ENCODE data around the gene LRP1.
"Not testable (repeated sequence)": the region's sequence is repeated elsewhere in the genome, so short reads cannot be mapped to it uniquely, and the experiment has no call there.

The LRP1 gene

DNA sequence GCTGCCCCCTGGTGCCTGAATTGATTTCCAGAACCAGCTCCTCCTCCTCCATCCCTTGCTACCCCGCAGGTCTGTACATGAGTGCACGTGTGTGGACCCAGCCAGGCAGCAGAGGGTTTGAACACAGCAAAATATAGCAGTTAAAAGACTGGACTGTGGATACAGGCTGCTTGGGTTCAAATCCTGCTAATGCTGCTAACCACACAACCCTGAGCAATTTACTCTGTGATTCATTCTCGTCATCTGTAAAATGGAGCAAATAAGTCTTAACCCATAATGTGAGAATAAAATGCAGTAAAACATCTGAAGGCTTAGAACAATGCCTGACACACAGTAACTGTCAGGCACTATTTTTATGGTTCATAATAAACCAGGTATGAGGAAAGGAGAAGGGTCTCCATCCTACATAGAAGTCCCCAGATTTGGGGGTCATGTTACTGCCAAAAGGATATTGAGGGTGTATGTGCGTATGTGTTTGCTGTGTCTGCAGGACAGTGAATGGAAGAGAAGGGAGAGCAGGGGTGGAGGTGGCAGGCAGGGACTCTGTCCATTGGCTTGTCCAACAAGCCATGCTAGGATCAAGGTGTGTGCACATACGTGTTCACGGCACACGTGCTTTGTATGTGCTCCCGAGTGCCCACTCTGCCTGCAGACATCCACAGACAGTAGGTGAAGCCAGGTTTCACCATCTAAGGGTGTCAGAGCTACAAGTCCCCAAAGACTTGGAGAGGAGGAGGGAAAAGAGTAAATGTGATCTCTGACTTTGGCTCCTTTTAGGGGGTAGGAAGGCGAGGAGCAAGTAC is 15.6 kb upstream of the LRP1 start:
- no peak for DNase-seq

DNA sequence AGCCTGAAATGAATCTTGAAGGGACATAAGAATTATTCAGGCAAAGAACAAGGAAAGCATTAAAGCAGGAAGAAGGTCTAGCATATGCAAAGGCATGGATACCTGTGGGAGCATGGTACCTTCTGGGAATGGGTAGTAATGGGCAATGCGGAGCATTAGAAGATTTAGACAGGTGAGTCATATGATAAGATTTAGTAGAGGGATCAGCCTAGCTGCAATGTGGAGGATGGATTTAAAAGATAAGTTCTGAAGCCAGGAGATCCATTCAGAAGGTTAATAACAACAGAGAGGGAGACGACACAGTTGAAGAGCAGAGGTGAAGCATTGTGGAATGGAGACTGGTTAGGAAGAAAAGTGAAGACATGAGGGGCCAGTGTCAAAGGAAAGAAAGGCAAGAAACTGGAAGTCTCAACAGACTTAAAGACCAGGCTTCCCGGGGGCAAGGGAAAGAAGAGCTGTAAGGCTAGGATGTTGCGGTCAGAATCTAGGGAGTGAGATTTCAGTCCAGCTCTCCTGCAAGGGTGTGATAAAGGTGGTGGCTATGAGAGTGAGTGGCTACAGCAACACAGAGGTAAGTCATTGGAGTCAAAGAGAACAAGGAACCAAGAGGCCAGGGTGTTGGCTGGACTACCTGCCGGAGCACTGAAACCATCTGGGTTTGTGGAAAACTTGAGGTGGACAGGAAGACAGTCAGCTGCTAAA is 11.6 kb upstream of the LRP1 start:
- DNase-seq, result no peak

DNA sequence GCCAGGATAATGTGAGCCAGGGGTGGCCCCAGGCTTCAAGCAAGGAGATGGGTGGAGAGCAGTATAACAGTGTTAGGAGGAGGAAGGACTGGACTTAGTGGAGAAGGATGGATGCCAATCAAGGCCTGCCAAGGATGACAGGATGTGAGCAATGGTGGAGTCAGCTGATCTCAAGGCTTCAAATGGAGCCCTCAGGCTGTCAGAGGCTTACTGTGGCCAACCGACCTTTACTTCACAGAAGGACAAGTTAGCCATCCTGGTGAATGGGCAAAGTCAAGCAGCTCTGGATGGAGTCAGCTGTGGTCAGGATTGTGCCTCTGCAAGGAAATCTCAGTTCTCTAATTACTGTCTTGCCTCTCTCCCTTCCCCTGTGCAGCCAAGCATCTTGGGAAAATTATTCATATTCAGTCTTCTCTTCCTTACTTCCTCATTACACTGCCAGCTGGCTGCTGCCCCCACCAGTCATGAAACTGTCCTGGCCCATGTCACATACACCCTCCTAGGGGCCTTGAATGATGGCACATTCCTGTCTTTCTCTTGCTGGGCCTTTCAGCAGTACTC is 9.5 kb upstream of the LRP1 start:
- DNase-seq, result peak; percentile 81 to 90 (median 86)

DNA sequence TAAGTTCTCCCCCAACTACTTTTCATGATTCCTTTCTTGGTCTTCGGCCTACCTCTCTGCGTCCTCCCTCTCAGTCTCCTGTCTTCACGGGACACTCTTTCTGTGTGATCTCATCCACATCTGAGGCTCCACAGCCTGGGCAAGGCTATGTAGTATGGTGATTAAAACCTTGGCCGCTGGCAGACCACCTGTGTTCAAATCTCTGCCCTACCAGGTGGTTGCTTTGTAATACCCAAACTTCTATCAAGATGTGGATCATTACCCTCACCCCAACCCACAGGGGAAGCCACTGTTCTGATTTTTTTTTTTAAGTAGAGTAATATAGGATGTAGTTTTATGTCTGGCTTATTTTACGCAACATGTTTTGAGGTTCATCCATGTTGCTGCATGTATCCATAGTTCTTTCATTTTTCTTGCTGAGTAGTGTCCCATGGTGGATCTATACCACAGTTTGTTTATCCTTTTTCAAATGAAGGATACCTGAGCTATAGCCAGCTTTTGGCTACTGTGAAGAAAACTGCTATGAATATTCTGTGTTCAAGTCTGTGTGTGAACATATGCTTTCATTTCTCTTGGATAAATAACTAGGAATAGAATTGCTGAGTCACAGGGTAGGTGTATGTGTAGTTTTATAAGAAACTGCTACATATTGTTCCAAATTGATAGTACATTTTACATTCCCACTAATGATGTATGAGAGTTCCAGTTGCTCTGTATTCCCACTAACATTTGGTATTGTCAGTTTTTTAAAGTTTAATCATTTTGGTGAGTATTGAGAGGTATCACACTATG is 8.8 kb upstream of the LRP1 start:
- no peak for DNase-seq

DNA sequence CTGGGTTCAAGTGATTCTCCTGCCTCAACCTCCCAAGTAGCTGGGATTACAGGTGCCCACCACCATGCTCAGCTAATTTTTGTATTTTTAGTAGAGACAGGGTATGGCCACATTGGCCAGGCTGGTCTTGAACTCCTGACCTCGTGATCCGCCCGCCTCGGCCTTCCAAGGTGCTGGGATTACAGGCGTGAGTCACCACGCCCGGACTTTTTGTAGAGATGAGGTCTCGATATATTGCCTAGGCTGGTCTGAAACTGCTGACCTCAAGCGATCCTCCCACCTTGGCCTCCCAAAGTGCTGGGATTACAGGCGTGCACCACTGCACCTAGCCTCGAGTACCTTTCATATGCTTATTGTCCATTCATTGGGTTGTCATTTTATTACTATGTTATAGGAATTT is 7.6 kb upstream of the LRP1 start:
- DNase-seq, result not testable (repeated sequence)

DNA sequence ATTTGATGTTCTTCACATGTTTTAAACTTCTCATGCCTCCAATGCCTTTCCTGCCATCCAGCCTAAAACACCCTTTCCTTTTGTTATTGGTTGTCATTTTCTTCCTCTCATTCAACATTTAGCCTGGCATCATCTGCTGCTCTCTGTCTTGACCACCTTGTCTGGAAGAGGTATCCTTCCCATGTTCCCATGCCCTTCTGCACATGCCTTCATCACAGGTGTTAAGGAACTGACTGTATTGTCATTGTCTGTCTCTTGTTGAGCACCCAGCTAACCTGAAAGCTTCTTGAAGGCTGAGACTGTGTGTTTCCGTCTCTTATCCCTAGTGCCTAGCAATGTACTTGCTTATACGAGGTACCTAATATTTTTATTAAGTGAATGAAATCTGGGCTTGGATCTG is 4.5 kb upstream of the LRP1 start:
- no peak for DNase-seq

DNA sequence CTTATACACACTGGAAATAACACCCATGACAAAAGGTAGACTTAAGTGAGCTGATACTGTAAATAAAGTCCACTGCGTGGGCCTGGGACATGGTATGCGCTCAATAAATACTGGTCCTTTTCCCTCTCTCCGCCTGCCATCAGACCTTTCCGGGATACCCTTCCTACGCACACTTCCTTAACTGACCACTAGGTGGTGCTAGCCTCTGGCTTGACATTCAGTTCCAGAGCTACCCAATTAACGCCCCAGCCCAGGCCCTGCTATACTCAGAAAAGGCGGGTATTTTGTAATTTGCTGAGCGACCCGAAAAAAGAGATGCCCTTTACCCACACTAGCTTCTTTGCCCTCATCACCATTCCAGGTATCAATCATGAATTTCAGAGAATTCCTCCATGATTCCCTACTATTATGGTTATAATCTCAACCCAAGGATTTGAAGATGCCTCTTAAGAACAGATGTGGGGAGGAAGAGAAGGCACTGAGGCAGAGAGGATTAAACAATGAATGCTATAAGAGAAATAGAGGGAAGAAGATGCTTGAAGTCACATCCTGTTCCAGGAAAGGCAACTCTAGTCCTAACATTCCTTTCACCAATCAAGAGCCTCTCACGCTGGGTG is 3.9 kb upstream of the LRP1 start:
- DNase-seq, result peak; percentile 88 to 93 (median 89)

DNA sequence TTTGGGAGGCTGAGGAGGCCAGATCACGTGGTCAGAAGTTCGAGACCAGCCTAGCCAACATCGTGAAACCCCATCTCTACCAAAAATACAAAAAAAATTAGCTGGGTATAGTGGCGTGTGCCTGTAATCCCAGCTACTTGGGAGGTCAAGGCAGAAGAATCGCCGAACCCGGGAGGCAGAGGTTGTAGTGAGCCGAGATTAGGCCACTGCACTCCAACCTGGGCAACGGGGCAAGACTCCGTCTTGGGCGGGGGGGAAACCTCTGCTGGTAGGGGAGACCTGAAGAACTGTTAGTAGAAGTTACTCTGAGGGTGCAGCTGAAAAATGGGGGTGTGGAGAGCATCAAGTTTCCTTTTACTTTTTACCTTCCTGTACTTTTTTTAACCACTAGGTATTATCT is 2.2 kb upstream of the LRP1 start:
- no peak for DNase-seq

DNA sequence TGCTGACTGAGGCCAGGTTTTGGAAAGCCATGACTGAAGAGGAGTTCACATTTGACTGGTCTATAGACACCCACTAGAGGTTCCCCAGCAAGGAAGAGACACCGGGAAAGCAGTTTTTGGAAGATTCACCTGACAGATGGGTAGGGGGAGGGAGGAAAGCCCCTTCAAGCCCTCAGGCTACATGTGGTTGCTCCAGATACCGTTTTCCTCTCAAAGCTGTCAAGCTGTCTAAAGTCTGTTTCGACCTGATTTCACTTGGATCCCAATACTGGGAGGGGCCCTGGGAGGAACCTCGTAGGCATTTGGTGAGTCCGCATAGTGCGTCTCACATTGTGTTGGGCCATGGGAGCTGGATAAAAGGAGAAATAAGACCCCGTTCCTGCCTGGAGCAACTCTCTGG is 1.7 kb upstream of the LRP1 start:
- no peak for DNase-seq

DNA sequence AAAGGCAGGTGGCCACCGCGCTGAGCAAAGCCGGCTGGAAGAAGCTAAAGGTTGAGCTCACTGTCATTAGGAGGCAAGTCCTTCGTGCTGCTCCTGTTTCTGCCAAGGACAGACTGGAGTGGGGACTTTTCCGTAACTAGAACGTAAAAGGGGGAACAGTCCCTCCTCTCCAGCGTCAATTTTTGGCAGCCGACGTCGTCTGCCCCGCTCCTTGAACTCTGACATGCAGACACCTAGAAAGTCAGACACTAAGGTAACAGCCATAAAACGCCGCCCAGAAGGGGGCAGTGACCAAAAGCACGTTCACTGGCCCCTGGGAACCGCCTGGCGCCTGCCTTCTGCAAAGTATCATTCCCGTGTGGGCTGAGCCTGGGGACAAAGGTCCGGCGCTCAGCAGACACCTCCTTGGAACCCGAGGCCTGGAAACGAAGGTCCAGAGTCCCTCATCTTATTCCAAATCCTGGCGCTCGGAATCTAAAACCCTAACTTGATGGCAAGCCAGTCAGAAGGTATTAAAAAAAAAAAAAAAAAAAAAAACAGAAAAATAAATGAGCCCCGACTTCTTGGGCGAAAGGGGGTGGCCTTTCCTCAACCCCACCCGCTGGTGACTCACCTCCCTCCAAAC is 1.1 kb upstream of the LRP1 start:
- peak; percentile 66 to 81 (median 68) for DNase-seq

DNA sequence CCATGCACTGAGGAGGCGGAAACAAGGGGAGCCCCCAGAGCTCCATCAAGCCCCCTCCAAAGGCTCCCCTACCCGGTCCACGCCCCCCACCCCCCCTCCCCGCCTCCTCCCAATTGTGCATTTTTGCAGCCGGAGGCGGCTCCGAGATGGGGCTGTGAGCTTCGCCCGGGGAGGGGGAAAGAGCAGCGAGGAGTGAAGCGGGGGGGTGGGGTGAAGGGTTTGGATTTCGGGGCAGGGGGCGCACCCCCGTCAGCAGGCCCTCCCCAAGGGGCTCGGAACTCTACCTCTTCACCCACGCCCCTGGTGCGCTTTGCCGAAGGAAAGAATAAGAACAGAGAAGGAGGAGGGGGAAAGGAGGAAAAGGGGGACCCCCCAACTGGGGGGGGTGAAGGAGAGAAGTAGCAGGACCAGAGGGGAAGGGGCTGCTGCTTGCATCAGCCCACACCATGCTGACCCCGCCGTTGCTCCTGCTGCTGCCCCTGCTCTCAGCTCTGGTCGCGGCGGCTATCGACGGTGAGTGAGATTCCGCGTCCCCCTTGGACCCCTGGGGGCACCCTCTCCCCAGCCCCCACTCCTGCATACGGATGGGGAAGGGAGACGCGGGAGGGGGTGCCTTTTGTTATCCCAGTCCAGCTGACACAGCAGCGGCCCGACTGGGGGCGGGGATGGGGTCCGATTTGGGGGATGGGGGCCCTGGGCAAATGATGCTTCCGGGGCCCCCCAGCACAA is 400 bp downstream of the LRP1 start:
- no peak for DNase-seq

DNA sequence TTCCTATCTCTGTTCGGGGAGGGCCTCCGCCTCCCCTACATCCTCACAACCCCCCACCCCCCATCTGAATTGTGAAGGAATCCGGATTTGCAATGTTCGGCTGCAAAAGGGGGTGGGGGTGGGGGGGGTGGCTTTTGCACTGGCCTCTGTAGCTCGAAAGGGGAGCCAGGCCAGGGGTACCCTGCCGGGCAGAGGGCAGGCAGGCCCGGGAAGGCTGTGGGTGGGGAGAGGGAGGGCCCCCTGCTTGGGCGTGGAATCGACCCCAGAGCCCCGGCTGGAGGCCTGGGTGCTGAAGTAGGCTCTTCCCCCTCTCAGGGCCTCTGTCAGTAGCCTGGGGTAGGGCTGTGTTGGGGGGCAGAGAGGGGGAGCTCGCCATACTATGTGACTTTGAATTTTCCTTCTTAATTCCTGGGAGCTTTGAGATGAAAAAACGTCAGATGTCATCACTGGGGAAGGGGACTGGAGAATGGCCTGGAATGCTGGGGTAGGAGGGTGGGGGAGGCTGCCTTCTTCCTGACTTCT is 1.1 kb downstream of the LRP1 start:
- DNase-seq, result peak in 1 of 3 donors; percentile 42

DNA sequence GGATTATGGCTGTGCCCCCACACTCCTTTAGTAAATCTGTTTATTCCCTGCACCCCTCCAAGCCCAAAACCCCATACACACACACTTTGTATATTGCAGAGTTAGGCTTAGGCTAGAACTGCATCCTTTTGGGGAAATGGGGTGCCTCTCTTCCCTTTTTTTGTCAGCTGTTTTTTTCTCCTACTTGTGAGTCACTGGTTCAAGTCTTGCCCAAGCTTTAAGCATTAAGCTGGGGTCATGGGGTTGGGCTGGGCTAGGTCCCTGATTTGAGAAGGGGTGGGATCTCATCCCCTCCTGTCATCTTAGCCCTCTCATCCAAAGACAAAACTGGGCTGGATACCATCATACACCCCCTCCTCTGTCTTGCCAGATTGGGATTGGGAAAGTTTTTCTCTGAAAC is 1.6 kb downstream of the LRP1 start:
- peak; percentile 85 to 92 (median 90) for DNase-seq

DNA sequence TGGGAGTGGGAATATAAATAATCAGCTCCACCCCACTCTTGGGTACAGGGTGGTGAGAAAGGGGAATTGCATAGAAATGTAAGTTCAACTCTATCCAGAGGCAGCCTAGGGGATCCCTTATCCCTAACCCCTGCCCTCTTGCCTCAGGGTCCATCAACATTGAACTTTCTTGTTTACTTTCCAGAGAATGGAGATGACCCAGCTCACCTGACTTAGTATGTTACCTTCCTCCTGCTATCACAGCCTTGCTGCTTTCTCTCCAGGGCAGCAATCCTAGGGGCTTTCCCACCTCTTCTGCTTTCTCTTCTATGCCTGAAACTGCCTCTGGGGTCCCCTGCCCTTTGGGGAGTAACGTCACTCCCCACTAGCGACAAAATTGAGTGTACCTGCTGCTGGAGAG is 2.7 kb downstream of the LRP1 start:
- DNase-seq, result no peak

DNA sequence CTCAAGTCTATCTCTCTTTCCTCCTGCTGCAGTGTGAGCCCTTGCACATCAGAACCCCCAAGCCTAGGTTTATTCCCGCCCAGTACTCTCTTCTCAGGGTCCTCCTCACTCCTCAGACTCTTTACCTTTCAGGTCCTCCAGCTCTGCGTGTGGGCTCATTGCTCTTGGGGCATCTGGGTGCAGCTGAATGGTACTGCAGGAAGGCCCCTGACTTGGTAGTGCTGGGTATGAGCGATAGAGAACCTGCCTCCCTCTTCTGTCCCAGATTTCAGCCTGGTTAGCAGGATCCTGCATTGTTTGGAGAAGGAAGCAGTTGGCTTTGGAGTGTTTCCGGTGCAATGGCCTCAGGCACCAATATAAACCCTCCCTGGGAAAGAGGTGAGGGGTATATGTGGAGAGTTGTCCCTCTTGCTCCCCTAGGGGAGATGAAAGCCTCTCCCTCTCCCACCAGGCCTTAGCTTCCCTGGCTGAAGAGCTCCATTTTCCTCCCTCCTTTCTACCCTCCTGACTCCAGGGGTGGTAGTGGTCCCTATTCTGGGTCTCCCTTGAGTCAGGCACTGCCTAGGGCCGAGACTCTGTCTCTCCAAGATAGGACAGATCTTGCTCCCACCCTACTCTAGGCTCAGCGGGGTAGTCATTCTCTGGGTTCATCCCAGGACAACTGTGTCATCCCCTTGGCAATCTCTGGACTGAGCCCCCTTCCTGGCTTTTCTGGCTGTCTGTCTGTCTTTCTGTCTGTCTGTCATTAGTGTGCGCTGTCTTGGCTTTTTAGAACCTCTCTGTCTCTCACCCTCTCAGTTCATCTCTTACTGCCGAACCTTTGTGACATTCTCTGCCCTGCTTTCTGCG is 3.8 kb downstream of the LRP1 start:
- no peak for DNase-seq

DNA sequence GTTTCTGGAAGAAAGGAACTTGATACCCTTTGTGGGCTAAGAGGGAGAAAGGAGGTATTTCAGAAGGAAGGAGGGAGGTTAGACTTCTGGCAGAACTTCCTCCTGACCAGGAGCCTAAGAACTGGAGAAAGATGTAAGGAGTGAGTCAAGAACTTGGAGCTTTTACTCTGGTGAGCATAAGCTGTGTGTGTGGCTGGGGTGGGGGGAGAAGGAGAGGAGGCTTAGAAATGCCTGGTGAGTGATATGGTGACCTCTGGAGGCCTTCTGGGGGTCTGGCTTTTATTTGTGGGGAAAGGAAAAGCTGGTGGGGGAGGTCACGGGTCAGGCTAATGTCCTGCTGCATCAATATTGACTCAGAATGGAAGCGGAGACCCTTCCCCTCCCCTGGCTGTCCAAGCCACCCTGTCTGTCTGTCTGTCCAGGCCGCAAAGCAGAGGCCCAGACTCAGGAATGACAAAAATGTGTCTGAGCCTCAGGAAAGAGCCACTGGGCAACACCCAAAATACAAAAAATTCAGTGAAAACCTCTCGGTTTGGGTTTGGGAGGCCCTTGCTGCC is 4.8 kb downstream of the LRP1 start:
- no peak for DNase-seq

DNA sequence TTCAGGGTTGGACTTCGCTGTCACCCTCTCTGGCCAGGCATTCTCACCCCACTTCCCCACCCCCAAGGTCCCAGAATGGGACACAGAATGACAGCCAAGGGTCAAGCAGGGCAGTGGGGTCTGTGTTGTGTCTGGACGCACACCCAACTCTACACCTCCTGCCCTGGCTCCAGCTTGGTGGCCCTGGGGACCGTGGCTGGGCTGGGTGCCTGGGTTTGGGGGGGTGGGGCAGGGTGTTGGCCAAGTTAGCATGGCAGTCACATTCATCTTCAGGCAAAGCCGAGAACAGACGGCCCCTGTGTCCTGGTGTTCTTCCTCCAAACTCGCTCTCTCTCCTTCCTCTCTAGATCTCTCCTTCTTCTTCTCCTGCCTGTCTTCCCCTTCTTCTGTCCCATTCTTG is 5.6 kb downstream of the LRP1 start:
- no peak for DNase-seq

DNA sequence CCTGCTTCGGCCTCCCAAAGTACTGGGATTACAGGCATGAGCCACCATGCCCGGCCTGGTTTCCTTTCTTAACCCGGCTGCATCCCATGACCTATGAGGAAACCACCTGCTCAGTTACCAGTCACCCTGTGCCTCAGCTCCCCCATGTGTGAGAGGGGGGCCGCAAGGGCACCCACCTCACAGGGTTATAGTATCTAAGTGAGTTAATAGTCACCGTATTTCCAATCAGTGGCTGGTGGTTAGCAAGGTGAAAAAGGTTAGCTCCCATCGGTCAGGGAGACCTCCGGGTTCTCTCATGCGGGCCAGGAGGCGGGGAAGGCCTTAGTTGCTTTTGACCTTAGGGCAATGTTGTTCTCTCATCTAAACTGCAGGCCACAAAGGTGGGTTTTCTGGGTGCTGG is 6.7 kb downstream of the LRP1 start:
- DNase-seq, result no peak

DNA sequence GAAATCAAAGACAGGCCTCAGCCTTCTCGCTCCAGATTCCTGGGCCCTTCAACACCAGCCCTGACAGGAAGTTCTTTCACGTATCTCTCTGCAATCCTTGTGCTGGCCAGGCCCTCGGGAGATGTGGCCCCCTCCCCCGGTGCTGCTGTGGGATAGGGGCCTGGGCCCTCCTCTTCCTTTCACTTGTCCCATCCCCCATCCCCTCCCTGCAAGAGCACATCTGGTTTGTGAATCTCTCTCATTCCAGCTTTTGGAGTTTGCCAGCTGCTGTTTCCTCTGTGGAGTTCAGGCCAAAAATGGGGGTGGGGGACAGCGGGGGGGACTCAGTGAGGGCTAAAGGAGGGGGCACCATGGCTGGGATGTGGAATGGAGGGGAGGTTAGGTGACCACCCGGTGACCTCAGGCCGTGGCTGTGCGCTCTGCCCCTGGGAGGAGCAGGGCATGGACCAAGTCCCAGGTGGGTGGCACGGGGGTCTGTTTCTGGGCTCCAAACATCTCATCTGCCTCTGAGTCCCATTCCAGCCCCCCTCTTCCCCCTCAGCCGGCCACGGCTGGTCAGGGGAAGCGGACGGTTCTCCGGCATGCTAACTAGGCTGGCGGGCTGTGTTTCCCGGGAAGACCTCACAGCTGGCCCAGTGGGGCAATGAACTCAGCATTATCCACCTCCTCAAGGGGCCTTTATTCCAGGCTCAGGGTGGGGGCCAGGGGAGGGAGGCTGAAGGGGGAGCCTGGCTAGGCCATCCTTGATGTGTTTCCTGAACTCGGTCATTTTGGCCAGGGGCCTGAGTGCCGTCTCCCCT is 7.4 kb downstream of the LRP1 start:
- DNase-seq, result no peak
